Spleen (tissue), 7 donors: ENCODE data around the gene GAB2.

Experiments
- CTCF ChIP-seq, 11 experiments: fragments of 200-600 bp in 7 of 11; fragments of 450-650 bp in 4 of 11; sonication (generic) in 4 of 11; IDR thresholded peaks in 8 of 11; conservative IDR thresholded peaks in 3 of 11; 1 replicate in 7 of 11; 2 replicates in 4 of 11; pipeline versions ENCODE4 v1.4.0 to v1.8.0; 2016 to 2021; ENCODE audit warnings: antibody characterized with exemption in 11 of 11, inconsistent platforms in 4 of 11, mild to moderate bottlenecking in 1 of 11
- POLR2A ChIP-seq, 3 donors: fragments of 450-650 bp; IDR thresholded peaks; one replicate each; pipeline ENCODE4 v1.5.1; 2017; ENCODE audit warnings: antibody characterized with exemption in 3 of 3, mild to moderate bottlenecking in 1 of 3
- donor health status: DM: no; HTN: no; CAD: no; lungs with moderate emphysema.
- donor health status: DM: no; HTN: no; CAD: no.
- donor health status: DM: no; HTN: no; CAD: no.

DNA sequence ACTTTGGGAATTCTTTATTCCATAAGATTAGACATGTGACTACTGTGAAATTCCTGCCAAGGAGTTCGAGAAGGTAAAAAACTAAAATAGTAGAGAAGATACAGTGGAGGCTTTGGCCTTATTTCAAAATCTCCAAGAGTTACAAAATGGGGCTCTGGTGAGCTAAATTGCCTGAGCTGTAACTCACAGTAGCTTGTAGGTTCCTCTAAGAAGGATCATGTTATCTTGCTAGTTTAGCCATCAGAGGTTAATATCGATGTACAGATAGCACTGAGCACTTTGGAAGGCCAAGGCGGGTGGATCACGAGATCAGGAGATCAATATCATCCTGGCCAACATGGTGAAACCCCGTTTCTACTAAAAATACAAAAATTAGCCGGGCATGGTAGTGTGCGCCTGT, 147.8 kb downstream of the GAB2 start:
- TF ChIP-seq POLR2A (IDR thresholded peaks at IDR 0.05) (no peak), CTCF (IDR thresholded peaks at IDR 0.05 in 8 of 11, conservative IDR thresholded peaks at IDR 0.05 in 3 of 11) (no peak)
